Spleen (tissue), 11 donors: ENCODE data around the gene FAM120A. TPM values are rescaled to one million over a fixed set of nuclear protein-coding genes. Genes with fewer than 3 reads are reported as not detected.

ENCODE experiments used
- DNase-seq: peaks from one replicate; pipeline ENCODE4 v3.0.0-alpha.2; 2020
- H3K27ac ChIP-seq, 8 donors: fragments of 200-600 bp; sonication (generic) in 7 of 8; 1 replicate in 4 of 8; 2 replicates in 4 of 8; pipeline versions ENCODE4 v1.5.0 to v1.8.0; 2016 to 2021; ENCODE audit warnings: inconsistent platforms in 4 of 8, mild to moderate bottlenecking in 4 of 8, moderate library complexity in 1 of 8
- H3K27me3 ChIP-seq, 7 donors: fragments of 200-600 bp; sonication (generic) in 6 of 7; replicated peaks in 1 of 7; 1 replicate in 4 of 7; 2 replicates in 3 of 7; pipeline versions ENCODE4 v1.5.0 to v1.8.0; 2016 to 2021; ENCODE audit warnings: inconsistent platforms in 3 of 7, mild to moderate bottlenecking in 1 of 7
- H3K36me3 ChIP-seq, 6 donors: fragments of 200-600 bp; sonication (generic) in 5 of 6; 1 replicate in 4 of 6; 2 replicates in 2 of 6; pipeline versions ENCODE4 v1.5.0 to v1.8.0; 2016 to 2021; ENCODE audit warnings: inconsistent platforms in 2 of 6
- H3K4me1 ChIP-seq, 6 donors: fragments of 200-600 bp; sonication (generic) in 5 of 6; 1 replicate in 3 of 6; 2 replicates in 3 of 6; pipeline versions ENCODE4 v1.5.0 to v1.8.0; 2016 to 2021; ENCODE audit warnings: inconsistent platforms in 3 of 6
- H3K4me3 ChIP-seq, 8 donors: fragments of 200-600 bp; sonication (generic) in 7 of 8; 1 replicate in 4 of 8; 2 replicates in 4 of 8; pipeline versions ENCODE4 v1.5.0 to v1.8.0; 2016 to 2021; ENCODE audit warnings: inconsistent platforms in 4 of 8, mild to moderate bottlenecking in 4 of 8, moderate library complexity in 2 of 8
- H3K9me3 ChIP-seq, 8 donors: fragments of 200-600 bp; sonication (generic) in 7 of 8; 1 replicate in 4 of 8; 2 replicates in 4 of 8; pipeline versions ENCODE4 v1.5.0 to v1.8.0; 2016 to 2021; ENCODE audit warnings: inconsistent platforms in 4 of 8
- POLR2A ChIP-seq, 3 donors: fragments of 450-650 bp; IDR thresholded peaks; one replicate each; pipeline ENCODE4 v1.5.1; 2017; ENCODE audit warnings: antibody characterized with exemption in 3 of 3, mild to moderate bottlenecking in 1 of 3
- POLR2AphosphoS5 ChIP-seq, 3 donors: sonication (generic); formaldehyde crosslinking; IDR thresholded peaks; one replicate each; pipeline ENCODE4 v1.5.1; 2017; ENCODE audit warnings: antibody characterized with exemption in 3 of 3
- WGBS, 5 donors: extraction: QIAGEN DNeasy Blood & Tissue Kit in 3 of 5; methylation state at CpG; one replicate each; pipeline versions ENCODE4 v1.1.5 to v1.1.7; 2013 to 2018; 5-methylcytosine and 5-hydroxymethylcytosine counted together
- intact Hi-C: fragments of 100-400 bp; cut with DNase I; formaldehyde crosslinking; loops from one replicate; pipeline ENCODE4 v1.15.0; 2023; ENCODE audit warnings: low total_unique reads
- polyA plus RNA-seq, 3 donors: library from polyadenylated mRNA; stranded (reverse); fragments of 200-250 nt; gene quantifications; one replicate each; pipeline ENCODE4 v1.2.1, GENCODE V29; 2013
- total RNA-seq, 7 donors: library from RNA; depleted of rRNA in 3 of 7; stranded (reverse); fragments of >200 nt in 3 of 7; fragmentation: NEBNext Ultra II Directional in 4 of 7; extraction: Animal tissue kit (Norgen Biotek cat#: 25700) in 4 of 7; gene quantifications; one replicate each; pipeline versions ENCODE4 v1.1.0 to v1.2.1, GENCODE V29; 2016 to 2021
- TF ChIP-seq, protein P1 (sequence below), 11 experiments: fragments of 200-600 bp in 7 of 11; fragments of 450-650 bp in 4 of 11; sonication (generic) in 4 of 11; IDR thresholded peaks in 8 of 11; conservative IDR thresholded peaks in 3 of 11; 1 replicate in 7 of 11; 2 replicates in 4 of 11; pipeline versions ENCODE4 v1.4.0 to v1.8.0; 2016 to 2021; ENCODE audit warnings: antibody characterized with exemption in 11 of 11, inconsistent platforms in 4 of 11, mild to moderate bottlenecking in 1 of 11
- donor health status: healthy with polysubstance abuse.
- donor health status: DM: no; HTN: no; CAD: no; lungs with moderate emphysema.
- donor health status: DM: no; HTN: no; CAD: no.
- donor health status: Bipolar disorder and iron deficiency.
- donor health status: healthy.
- donor health status: DM: no; HTN: no; CAD: no.
- donor health status: DM: yes; HTN: yes; CAD: no.

Gene FAM120A
- total and polyA plus RNA-seq, 10 donors, result 33.0 to 116 (median 102) TPM

DNA sequence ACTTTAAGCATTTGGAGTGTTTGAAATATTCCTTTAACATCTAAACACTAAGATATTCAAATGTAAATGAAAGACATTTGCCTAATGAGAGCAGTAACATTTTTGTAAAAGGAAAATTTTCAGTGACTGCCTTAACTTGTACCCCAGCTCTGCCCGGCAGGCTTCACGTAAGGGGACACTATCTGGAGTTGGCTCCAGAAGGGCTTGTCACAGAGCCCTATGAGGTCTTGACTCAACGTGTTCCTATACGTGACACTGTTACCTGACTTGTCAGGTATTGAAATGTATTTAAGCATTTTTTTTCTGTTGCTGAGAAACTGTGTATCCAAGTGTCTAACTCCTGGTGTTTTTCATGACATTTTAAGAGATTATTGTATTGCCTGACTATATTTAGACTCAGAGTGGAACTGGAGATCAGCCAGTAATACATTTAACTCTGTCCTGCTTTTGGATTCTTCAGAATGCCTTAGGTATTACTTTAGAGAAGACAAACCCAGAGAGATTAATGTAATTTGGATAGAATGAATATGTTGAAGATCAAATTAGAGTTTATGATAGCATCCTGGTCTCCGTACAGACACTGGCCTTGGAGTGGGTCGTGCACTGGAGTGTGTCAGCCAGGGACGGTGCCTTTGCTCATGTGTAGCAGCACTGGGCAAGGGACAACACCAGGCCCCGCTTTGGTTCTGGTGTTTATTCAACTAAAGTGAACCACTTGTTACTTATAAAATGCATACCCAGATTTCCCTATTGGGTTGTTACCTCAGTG is 90.3 kb downstream of the FAM120A start:
- 84 to 95% (median 89%) methylated on average over 8 of the region's 8 CpGs for WGBS, 5 donors
- Histone ChIP-seq H3K4me3 (no peak overlapping the region), H3K36me3 (peaks cover 2 to 100% (median 51%) of the 10 kb centered on the region in 6 donors), H3K4me1 (no peaks in the 10 kb centered on the region), H3K27me3 (no peaks in the 10 kb centered on the region), H3K27ac (no peak overlapping the region), H3K9me3 (no peaks in the 10 kb centered on the region)
- no peak for TF ChIP-seq POLR2A (IDR thresholded peaks at IDR 0.05)
- no peak for TF ChIP-seq POLR2AphosphoS5 (IDR thresholded peaks at IDR 0.05)
- TF ChIP-seq, protein P1, sequence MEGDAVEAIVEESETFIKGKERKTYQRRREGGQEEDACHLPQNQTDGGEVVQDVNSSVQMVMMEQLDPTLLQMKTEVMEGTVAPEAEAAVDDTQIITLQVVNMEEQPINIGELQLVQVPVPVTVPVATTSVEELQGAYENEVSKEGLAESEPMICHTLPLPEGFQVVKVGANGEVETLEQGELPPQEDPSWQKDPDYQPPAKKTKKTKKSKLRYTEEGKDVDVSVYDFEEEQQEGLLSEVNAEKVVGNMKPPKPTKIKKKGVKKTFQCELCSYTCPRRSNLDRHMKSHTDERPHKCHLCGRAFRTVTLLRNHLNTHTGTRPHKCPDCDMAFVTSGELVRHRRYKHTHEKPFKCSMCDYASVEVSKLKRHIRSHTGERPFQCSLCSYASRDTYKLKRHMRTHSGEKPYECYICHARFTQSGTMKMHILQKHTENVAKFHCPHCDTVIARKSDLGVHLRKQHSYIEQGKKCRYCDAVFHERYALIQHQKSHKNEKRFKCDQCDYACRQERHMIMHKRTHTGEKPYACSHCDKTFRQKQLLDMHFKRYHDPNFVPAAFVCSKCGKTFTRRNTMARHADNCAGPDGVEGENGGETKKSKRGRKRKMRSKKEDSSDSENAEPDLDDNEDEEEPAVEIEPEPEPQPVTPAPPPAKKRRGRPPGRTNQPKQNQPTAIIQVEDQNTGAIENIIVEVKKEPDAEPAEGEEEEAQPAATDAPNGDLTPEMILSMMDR (IDR thresholded peaks at IDR 0.05 in 8 of 11, conservative IDR thresholded peaks at IDR 0.05 in 3 of 11), result no peak
- intact Hi-C loops, result no loop called here
- no peak for DNase-seq

DNA sequence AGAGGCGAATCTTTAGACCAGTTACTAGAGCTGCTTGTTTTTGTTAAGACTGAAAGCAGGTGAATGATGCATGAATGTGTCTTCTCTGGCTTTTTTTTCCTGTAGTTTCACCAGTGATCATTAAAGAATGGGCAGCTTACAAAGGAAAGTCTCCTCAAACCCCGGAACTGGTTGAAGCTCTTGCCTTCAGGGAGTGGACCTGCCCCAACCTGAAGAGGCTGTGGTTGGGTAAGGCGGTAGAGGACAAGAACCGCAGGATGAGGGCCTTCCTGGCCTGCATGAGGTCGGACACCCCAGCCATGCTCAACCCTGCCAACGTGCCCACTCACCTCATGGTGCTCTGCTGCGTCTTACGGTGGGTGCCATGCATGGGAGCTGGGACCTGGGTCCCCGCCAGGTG is 91.6 kb downstream of the FAM120A start:
- TF ChIP-seq POLR2A (IDR thresholded peaks at IDR 0.05) (no peak), POLR2AphosphoS5 (IDR thresholded peaks at IDR 0.05) (no peak)
- TF ChIP-seq, protein P1 (IDR thresholded peaks at IDR 0.05 in 8 of 11, conservative IDR thresholded peaks at IDR 0.05 in 3 of 11), result no peak
- intact Hi-C loops, result no loop called here
- WGBS, 5 donors, result 90 to 99% (median 97%) methylated on average over 9 of the region's 9 CpGs
- H3K4me3 ChIP-seq, result no peak overlapping the region
- peaks cover 0 to 8% (median 0%) of the 10 kb centered on the region in 6 donors for H3K4me1 ChIP-seq
- H3K27me3 ChIP-seq, result no peaks in the 10 kb centered on the region
- peaks cover 2 to 100% (median 55%) of the 10 kb centered on the region in 6 donors for H3K36me3 ChIP-seq
- DNase-seq, result no peak
- no peaks in the 10 kb centered on the region for H3K9me3 ChIP-seq
- H3K27ac ChIP-seq, result no peak overlapping the region

DNA sequence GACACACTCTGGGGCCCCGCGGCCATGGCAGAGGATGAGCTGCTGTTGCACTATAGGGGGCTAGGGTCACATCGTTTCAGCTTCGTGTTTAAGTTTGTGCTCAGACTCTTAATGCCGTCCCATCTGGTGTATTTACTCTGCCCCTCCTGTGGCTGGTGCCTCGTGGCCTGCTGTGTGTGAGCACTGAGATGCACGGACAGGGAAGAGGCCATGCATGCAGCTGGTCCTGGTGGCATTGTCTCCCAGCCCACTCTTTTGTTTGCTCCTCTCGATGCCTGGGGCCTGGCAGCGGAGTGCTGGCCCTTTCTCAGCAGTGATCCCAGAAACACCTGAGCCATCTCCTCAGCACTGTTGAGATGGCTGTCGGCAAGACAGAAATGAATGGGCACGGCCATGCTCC is 94.9 kb downstream of the FAM120A start:
- 97 to 99% (median 97%) methylated on average over 11 of the region's 11 CpGs for WGBS, 5 donors
- intact Hi-C loops, result no loop called here
- DNase-seq, result no peak

DNA sequence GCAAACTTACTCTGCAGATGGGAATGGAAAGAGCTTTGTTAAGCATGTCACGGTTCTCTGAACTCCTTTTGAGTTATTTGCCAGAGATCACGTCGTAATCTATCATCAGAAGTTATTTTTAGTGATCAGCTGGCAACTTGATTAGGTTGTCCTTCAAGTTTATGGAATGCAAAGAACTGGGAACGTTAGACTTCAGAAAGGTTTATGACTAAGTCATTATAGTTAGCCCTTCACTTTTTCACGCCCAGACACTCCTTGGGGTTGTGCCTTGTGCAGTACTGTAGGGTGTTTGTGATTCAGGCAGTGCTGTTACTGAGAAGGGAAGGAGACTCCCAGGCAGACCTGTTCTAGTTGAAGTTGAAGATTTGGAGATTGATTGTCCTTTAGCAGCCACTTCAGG is 98.1 kb downstream of the FAM120A start:
- Histone ChIP-seq H3K27ac (no peak overlapping the region), H3K4me1 (peaks cover 0 to 8% (median 0%) of the 10 kb centered on the region in 6 donors), H3K36me3 (peaks cover 2 to 98% (median 55%) of the 10 kb centered on the region in 6 donors), H3K4me3 (no peak overlapping the region), H3K9me3 (no peaks in the 10 kb centered on the region), H3K27me3 (no peaks in the 10 kb centered on the region)
- TF ChIP-seq POLR2AphosphoS5 (IDR thresholded peaks at IDR 0.05) (no peak), POLR2A (IDR thresholded peaks at IDR 0.05) (no peak)
- TF ChIP-seq, protein P1 (IDR thresholded peaks at IDR 0.05 in 8 of 11, conservative IDR thresholded peaks at IDR 0.05 in 3 of 11), result no peak
- WGBS, 5 donors, result 73 to 90% (median 86%) methylated on average over 5 of the region's 5 CpGs
- no peak for DNase-seq
- intact Hi-C loops, result no loop called here

More for the DNA sequence above, 94.9 kb downstream of the FAM120A start:
- peaks cover 0 to 8% (median 0%) of the 10 kb centered on the region in 6 donors for H3K4me1 ChIP-seq
- peaks cover 2 to 100% (median 60%) of the 10 kb centered on the region in 6 donors for H3K36me3 ChIP-seq
- H3K27ac ChIP-seq, result no peak overlapping the region
- H3K9me3 ChIP-seq, result no peaks in the 10 kb centered on the region
- H3K27me3 ChIP-seq, result no peaks in the 10 kb centered on the region
- H3K4me3 ChIP-seq, result no peak overlapping the region
- TF ChIP-seq POLR2AphosphoS5 (IDR thresholded peaks at IDR 0.05), result no peak
